Measurements from ENCODE around the gene SLC22A3.
"Not testable (repeated sequence)": the region's sequence is repeated elsewhere in the genome, so short reads cannot be mapped to it uniquely, and the experiment has no call there.

SLC22A3 gene, protein sequence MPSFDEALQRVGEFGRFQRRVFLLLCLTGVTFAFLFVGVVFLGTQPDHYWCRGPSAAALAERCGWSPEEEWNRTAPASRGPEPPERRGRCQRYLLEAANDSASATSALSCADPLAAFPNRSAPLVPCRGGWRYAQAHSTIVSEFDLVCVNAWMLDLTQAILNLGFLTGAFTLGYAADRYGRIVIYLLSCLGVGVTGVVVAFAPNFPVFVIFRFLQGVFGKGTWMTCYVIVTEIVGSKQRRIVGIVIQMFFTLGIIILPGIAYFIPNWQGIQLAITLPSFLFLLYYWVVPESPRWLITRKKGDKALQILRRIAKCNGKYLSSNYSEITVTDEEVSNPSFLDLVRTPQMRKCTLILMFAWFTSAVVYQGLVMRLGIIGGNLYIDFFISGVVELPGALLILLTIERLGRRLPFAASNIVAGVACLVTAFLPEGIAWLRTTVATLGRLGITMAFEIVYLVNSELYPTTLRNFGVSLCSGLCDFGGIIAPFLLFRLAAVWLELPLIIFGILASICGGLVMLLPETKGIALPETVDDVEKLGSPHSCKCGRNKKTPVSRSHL

GRCh38 chr6:160348223-160349019 lies at the start of gene SLC22A3:
TSS of gene SLC22A3 (plus strand) at chr6:160348378. CDS start at chr6:160348420, 42 bp downstream.
- DNase-seq: no peak

GRCh38 chr6:160299559-160299958 lies 48.6 kb upstream of the SLC22A3 start:
- no peak for DNase-seq

DNA sequence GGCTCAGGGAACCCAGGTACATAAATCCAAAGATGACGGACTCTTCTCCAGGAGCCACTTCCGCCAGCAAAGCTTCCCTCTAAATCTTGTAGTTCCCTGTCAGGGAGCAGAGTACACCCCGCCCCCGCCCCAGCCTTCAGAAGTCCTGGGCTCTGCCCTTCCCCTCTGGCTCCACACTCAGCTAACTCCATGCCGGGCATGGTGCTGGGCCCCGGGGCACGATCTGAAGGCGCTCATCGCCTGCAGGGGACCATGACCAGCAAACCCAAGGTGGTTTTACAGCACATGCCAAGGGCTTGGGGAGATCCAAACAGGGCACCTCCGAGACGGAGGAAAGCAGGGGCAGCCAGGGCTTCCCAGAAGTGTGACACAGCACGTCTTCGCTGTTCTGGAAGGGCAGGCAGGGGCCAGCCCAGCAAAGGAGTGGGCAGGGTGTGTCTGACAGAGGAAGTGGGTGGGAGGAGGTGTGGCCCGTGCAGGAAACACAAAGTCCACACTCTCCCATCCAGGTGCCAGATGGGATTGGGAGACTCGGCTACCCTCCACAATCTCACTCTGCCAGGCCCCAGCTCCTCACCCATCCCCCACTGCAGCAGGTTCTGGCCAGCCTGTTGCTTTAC lies 48.0 kb upstream of the SLC22A3 start:
- no peak for DNase-seq

GRCh38 chr6:160301339-160301738 lies 46.8 kb upstream of the SLC22A3 start:
- DNase-seq: no peak

GRCh38 chr6:160302431-160303082 lies 45.6 kb upstream of the SLC22A3 start:
- not testable (repeated sequence) for DNase-seq

GRCh38 chr6:160303806-160304205 lies 44.4 kb upstream of the SLC22A3 start:
- DNase-seq: no peak

DNA sequence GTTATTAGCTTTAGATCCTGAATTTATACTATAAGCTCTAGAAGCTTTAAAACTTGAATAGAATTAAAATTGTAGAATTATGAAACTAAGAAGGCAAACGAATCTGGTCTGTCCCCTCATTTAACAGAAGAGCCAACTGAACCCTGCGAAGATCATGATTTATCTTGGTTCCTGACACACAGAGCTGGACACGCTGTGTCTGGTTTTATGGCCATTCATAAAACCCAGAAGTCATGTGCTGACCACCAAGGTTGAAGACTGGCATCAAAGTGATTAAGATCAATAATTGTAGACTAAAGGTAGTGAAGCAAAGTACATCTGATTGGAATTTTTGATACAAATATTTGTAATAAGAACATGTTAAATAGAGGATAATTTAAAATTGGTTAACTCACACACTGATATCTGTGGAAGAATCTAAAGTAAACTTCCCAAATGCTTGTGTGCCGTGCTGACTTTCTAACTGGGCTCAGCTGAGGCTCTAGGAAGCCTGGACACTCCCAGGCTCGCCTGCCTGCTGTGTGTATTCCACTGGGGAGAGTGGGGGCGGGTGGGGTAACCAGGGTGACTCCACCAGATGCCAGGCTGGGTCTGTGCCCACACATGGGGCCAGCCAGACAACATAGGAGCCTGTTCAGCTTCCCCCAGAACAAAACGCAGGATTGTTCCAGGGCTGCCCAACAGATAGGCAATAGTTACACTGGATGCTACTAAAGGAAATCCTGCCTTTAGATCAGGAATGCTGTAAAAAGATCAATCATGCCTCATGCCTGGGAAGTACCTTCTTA lies 42.1 kb upstream of the SLC22A3 start:
- no peak for DNase-seq

GRCh38 chr6:160309718-160310117 lies 38.5 kb upstream of the SLC22A3 start:
- no peak for DNase-seq

DNA sequence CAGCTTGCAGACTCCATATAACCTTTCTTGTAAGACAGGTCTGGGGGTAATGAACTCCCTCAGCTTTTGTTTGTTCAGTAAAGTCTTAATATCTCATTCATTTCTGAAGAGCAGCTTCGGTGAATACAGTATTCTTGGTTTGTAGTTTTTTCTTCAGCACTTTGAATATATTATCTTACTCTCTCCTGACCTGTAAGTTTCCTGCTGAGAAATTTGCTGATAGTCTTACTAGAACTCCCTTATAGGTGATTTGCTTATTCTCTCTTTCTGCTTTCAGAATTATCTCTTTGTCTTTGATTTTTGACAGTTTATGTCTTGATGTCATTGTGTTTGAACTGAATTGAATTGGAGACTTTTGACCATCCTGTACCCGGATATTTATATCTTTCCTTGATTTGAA lies 35.3 kb upstream of the SLC22A3 start:
- no peak for DNase-seq

GRCh38 chr6:160315310-160315709 lies 32.9 kb upstream of the SLC22A3 start:
- no peak for DNase-seq

DNA sequence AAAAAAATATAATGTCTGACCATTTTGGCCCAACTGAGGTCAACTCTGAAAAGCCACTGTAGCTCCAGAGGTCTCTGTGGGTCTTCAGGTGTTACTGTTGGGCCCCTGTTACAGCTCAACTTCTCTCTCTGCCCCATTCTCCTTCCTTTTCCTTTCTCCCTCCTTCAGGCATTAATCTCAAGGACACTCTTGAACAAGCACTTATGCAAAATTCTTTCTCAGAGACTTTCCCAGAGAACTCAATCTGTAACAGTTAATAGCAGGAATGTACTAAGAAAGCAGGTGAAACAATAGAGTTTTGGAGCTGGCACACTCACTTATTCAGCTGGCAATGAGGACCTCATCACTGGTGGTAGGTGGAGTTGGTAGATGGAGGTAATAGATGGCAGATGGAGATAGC lies 31.9 kb upstream of the SLC22A3 start:
- no peak for DNase-seq

GRCh38 chr6:160319246-160319645 lies 28.9 kb upstream of the SLC22A3 start:
- DNase-seq: no peak

DNA sequence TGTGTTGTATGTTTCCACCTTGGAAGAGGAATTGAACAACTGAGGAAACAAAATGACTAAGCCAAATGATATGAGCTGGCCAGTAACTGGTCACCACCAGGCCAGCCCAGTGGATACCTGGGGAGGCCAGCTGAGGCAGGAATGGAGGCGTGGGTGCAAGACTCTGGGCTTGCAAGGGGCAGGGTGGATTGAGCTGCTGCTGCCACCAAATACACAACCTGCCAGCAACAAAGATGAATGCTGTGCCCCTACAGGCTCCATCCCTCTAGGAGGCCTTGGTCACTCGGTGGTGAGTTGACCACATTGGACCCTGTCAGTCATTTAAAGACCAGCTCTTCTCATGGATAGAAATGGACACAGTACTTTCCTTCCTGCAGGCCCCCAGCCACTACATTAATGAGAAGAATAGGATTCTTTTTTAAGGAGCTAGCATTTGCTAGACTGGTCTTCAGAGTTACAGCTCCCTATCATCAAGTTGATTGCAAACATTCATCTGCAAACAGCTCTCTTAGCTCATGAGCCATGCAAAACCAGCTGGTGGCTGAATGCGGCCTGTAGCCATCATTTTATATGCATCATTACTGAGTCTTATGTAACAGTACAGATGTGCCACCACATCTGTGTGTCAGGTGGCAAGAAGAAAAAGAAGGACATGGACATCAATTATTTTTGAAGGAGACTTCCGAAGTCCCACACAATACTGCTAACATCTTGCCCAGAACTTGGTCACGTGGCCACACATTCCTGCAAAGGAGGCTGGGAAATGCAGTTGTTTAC lies 26.3 kb upstream of the SLC22A3 start:
- no peak for DNase-seq

DNA sequence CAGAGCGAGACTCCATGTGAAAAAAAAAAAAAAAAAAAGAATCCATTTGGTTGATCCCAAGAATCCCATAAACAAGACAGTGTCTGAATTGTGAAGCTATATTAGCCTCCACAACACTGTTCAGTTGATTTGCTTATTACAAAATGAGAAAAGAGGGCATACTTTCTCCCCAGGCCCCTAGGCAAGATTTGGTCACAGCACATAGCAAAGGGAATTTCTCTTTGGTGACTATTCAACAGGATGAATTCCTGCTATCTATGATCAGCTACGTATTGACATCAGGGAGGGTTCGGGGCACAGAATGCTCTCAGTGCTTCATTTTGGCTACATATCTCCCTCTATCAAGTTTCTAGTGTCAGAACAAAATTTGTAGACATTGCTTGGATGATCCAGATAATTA lies 20.2 kb upstream of the SLC22A3 start:
- no peak for DNase-seq

GRCh38 chr6:160328447-160328846 lies 19.7 kb upstream of the SLC22A3 start:
- no peak for DNase-seq

DNA sequence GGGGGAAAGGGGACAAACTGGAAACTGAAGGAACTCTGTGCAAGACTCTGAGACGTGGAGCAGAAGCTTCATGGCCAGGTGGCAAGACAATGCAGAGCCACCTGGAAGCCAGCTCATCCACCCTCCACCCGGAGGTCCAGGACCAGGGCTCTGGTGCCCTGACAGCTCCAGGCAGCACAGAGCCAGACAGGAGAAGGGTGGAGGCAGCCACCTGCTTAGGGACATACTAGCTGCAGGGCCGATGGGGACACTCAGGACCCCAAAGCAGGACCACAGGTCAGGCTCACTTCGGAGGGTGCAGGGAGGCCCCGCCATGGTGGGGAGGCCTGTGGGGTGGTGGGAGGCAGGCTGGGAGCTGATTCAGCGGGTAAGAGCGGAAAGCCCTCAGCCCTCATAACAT lies 19.0 kb upstream of the SLC22A3 start:
- DNase-seq: no peak

- DNase-seq: no peak
These were observed 17.6 kb upstream of the SLC22A3 start for GRCh38 chr6:160330619-160331018.

DNA sequence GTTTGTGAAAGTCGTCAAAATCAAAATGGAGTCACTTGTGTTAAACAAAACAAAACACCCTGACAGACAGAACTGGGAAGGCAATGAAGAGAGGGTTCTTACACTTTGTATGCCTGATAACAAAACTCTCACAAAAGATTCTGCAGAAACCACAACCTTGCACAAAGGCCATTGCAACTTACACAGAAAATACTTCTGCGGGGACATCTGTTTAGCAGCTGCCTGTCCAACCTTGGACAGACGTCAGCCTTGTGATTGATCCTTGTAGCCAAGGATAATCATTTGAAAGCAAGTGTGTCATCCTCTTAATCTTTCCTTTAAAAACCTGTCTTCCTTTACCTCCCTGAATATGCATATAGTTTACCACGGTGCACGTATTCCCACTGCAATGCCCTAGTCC lies 17.0 kb upstream of the SLC22A3 start:
- DNase-seq: no peak

- no peak for DNase-seq
These were observed 16.4 kb upstream of the SLC22A3 start for GRCh38 chr6:160331753-160332152.

DNA sequence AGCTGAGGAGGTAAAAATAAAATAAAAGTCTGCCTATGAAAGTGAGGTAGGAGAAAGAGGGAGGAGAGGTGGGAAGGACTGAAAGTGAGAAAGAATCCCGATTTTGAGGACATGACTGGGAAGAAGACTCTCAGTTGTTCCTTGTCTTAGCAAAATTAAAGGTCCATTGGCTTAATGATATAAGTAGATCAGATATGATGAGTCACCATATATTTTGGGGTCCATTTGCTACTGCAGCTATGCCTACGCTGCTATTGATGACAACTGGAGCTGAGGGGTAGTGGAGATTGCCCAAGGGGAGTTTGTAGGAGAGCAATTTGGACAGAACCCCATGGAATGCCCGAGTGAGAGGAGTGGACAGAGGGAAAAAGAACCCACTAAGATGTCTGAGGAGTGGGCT lies 15.1 kb upstream of the SLC22A3 start:
- no peak for DNase-seq

- DNase-seq: no peak
These were observed 14.3 kb upstream of the SLC22A3 start for GRCh38 chr6:160333841-160334240.

Data from CD4-positive, alpha-beta T cell treated with Interleukin-17A for 1 hour (primary cell).